ENCODE data around the gene SSR2.

Gene SSR2

DNA sequence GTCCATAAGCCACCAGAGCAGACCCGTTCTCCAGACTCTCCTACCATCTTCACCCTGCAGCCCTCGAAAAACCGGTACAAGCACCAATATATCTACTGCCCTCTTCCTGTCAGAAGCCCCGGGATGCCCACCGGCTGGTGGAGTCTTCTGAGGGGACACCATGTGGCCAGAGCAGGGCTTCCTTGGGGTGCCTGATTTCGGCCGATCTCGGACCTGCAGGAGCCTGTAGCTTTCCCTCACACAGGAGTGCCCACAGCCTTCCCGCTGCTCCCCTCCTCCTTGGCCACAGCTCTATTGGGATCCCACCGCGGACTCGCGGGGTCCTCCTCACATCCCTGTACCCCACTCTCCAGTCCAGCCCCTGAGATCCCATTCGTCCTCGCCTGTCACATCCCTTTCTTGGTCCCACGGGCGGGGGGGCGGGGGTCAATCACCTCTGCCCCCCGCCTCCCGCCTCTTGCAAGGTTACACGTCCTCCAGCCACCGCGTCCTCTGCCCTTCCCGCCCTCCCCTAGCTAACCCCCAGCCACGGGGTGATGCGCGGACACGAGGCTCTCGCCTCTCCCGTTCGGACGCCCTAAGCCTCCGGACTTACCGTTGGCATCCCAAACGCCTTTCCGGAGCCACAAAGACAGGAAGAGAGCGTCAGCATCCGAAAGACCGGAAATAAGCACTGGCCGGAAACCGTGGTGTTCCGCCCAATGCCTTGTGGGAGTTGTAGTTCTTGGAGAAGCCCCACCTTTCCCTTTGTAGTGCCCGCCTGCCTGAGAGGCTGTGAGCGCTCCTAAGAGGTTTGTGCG is at the start of gene SSR2:
SSR2 (minus strand) TSS at position 659 of the 800 bp plus-strand sequence. CDS start 784 bp downstream, outside the sequence.
- peak; percentile 68 for DNase-seq (ENCODE audit: low read depth)

DNA sequence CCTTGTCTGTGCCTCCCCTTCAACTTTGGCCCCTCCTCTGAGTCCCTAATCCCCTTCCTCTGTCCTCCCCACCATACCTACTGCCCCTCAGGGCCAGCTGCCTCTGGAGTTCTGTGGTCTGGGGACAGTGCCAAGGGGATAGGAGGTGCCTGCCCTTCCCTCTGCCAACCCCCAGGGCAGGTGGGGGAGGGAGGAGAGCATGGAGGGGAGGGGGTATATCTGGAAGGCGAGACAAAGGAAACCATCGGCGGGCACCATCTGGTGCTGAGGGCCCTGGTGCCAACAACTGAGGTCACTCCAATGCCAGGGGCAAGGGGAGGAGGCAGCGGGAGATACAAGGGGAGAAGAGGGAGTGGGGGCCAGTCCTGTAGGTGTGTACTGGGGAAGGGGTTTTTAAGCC is 49.8 kb upstream of the SSR2 start:
- no peak for DNase-seq (ENCODE audit: low read depth)

DNA sequence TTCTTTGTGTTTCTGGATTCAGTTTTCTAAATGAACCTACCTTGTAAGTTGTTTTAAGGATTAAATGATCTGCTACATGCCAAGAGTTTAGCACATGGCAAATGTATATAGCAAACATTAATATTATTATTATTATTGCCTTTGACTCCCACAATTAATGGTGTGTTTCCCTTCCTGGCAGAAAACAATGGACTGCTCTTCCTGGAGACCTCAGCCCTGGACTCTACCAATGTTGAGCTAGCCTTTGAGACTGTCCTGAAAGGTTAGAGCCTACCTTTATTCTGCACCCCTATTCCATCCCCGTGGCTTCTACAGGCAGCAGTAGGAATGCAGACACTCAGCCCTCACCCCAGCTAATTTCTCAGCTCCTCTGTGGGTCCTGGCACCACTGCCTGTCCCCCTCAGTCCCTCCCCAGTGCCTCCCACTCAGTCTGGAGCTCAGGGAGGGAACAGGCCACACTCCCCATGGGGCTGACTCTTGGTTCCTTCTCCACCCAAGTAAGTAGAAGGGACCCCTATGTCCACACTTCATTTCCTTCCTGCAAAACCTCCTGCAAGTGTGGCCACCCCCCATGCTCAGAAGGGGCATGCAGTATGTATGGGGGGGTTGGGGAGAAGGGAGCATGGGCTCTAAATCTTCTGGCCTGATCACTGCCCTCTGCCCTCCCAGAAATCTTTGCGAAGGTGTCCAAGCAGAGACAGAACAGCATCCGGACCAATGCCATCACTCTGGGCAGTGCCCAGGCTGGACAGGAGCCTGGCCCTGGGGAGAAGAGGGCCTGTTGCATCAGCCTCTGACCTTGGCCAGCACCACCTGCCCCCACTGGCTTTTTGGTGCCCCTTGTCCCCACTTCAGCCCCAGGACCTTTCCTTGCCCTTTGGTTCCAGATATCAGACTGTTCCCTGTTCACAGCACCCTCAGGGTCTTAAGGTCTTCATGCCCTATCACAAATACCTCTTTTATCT is 49.0 kb upstream of the SSR2 start:
- DNase-seq (ENCODE audit: low read depth): no peak

DNA sequence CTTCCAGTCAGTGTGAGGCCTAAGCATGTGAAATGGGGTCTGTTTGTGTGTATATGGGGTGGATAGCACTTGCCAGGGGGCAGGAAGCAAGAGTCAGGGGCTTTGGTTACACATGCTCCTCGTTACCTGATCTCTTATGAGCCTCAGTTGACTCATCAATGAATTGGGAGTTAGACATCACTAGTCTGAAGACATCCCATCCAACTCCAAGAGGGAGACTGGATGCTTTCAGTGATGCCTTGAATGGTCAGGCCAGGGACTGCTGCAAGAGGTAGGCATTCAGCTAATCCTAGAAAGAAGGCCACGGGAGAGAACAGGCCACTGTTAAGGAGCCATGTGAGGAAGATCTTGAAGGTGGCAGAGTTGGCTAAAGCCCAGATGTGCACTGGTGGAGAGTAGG is 46.5 kb upstream of the SSR2 start:
- DNase-seq (ENCODE audit: low read depth): no peak

DNA sequence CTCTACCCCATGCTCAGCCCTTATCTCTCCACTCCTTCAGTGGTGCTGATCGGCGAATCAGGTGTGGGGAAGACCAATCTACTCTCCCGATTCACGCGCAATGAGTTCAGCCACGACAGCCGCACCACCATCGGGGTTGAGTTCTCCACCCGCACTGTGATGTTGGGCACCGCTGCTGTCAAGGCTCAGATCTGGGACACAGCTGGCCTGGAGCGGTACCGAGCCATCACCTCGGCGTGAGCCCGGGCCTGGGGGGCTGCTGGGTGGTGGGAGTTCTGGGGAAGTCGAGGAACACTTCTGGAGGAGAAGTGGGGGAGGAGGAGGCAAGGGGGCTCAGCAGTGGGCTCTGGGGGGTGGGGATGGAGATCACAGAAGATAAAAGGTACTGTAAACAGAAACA is 45.1 kb upstream of the SSR2 start:
- DNase-seq (ENCODE audit: low read depth): no peak

DNA sequence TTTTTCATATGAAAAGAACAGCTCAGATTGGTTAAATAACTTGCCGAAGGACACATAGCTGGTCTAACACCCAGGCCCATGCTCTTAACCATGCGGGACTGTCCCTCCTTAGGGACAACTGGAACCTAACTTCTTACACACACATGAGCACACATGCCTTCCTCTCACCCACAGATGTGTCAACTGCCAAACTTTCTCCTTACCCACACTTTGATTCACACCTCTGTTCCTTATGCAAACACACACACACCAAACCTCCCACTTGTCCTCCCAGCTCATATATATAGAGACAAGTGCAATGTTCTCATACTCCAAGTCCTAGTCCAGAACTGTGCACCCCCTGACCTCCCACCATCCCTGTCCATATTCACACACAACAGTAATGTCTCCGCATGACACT is 44.5 kb upstream of the SSR2 start:
- DNase-seq (ENCODE audit: low read depth): no peak

DNA sequence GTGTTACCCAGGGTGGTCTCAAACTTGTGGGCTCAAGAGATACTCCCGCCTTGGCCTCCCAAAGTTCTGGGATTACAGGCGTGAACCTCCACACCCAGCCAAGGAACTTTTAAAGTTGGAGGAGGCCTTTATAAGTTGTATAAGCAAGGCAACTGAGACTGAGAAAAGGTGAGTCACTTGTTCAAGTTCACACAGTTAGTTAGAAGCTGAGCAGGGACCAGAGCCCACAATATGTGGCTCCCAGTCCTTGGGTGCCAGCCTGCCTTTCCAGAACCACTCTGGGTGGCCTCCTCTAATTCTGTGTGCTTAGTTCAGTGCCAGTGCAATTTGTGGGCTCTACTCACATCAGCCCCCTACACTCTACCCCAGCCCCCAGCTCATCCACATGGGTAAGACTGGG is 43.9 kb upstream of the SSR2 start:
- DNase-seq (ENCODE audit: low read depth): no peak

DNA sequence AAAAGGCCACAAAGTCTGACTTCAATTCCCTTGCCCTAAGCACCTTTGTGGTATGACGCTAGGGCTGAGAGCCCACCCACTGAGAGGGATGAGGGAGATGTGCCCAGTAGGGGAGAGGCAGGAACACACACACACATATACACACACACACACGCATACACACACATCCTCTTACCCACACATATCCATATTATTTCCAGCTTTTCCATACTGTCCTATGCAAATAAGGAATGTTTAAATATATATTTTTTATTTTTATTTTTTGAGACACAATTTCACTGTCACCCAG is 43.2 kb upstream of the SSR2 start:
- no peak for DNase-seq (ENCODE audit: low read depth)

DNA sequence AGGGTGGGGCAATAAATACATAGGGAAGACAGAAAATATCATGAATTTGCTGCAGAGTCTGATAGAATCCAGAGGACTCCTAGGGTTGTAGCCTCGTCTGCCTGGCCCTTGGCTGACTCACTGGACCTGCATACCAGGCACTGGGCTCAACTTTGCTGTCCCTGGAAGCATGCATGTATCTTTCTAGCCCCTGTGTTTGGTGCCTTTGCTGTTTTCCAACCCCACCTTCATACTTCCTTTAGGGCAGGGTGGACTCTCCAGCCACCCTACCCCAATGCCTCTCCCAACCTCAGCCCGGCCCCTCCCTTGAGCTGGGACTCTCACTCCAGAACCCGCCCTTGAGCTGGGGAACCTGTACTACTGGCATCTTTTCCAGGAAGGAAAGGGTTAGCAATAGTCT is 41.4 kb upstream of the SSR2 start:
- DNase-seq (ENCODE audit: low read depth): no peak

DNA sequence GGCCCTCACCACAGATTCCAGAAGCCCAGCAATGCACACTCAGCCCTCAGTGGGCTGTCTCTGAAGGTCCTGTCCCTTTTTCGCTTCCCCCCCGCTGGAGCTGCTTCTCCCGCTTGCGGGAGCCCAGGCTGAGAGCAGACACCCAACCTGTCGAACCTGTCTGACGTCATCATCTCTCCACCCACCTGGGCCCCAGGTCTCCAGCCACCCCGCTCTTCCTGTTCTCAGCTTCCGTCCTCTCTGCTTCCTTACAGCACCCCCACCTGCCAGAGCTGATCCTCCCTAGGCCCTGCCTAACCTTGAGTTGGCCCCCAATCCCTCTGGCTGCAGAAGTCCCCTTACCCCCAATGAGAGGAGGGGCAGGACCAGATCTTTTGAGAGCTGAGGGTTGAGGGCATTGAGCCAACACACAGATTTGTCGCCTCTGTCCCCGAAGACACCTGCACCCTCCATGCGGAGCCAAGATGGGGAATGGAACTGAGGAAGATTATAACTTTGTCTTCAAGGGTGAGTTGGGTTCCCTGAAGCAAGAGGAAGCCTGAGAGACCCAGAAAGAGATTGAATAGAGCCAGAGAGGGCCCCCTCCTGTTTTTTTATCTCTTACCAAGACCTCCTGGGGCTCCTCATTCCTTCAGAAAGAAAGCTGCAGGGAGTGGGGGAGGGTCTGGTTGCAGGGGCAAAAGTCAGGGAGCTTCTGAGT is 40.3 kb upstream of the SSR2 start, which contains the start of gene RAB25:
RAB25 (plus strand) TSS at position 224 of the 700 bp plus-strand sequence; CDS start at position 465, 241 bp downstream.
- no peak for DNase-seq (ENCODE audit: low read depth)

DNA sequence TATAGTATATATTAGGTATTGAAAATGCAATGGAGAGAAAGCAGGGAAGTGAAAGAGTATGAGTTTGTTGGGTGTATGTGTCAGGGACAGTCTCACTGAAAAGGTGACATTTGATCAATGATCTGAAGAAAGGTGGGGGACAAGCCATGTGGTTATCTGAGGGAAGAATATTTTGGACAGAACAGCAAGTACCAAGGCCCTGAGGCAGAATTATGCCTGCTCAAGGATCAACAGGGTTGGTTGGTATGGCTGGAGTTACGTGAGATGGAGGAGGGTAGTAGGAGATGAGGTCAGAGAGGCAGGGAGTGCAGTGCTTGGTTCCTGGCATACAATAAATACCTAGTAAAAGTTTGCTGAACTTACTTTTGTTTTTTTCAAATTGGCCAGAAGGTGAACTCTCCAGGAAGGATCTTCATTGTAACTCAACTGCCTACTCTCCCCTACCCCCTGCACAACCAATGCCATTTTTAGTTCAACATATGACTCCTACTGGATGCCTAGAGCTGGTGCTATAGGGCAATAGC is 35.6 kb upstream of the SSR2 start:
- DNase-seq (ENCODE audit: low read depth): no peak

DNA sequence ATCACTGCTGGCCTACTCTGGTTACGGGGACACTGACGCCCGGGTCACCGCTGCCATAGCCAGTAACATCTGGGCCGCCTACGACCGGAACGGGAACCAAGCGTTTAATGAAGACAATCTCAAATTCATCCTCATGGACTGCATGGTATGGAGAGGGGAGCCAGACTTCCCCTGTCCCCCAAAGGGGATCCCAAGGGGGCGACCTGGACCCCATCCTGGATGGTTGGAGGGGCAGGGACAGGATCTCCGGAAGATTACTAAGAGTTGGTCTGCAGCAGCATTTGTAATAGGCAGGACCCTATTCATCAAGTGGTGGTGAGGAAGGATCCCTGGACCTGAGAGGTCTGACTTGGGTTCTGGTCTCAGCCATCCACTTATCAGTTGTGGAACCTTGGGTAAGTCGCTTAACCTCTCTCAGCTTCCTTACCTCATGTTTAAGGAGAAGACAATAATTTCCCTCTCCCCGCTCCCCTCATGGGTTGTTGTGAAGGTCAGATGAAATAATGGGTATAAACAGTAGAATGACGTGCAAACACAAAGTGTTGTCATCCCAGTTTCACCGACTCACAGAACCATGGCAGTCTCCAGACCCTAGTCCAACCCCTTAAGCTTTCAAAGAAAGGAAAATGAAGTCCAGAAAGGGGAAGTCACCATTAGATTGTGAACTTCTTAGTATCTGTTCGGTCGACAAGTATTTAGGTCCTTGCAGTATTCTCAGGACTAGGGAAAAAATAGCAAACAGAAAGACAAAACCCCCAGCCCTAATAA is 34.7 kb upstream of the SSR2 start:
- DNase-seq (ENCODE audit: low read depth): no peak

DNA sequence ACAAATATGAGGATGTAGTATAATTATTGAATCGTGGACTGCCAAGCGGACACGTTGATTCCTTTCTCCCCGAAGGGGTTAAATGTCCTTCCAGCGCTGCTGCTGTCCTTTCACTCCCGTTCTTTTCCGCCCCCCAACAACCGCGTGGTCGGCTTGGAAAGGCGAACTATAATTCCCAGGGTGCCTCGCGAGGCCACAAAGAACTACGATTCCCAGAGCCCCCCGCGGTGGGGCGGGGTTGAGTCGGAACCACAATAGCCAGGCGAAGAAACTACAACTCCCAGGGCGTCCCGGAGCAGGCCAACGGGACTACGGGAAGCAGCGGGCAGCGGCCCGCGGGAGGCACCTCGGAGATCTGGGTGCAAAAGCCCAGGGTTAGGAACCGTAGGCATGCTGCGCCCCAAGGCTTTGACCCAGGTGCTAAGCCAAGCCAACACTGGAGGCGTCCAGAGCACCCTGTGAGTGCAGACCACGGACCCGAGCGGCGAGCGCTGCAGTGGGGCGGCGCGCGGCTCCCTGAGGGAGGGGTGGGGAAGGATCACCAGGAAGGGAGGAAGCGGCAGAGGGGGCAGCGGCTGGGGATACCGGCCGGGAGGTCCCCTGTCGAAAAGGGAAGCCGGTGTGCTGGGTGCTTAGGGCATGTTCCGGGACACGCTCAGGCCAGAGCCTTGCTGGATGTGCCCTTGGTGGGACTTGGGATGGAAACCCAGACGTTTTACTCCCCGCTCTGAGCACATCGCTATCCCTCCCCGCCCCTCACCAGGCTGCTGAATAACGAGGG is 33.9 kb upstream of the SSR2 start, which contains the start of gene LAMTOR2:
LAMTOR2 (plus strand) TSS at position 283 of the 781 bp plus-strand sequence; CDS start at position 391, 108 bp downstream.
- peak; percentile 94 for DNase-seq (ENCODE audit: low read depth)

DNA sequence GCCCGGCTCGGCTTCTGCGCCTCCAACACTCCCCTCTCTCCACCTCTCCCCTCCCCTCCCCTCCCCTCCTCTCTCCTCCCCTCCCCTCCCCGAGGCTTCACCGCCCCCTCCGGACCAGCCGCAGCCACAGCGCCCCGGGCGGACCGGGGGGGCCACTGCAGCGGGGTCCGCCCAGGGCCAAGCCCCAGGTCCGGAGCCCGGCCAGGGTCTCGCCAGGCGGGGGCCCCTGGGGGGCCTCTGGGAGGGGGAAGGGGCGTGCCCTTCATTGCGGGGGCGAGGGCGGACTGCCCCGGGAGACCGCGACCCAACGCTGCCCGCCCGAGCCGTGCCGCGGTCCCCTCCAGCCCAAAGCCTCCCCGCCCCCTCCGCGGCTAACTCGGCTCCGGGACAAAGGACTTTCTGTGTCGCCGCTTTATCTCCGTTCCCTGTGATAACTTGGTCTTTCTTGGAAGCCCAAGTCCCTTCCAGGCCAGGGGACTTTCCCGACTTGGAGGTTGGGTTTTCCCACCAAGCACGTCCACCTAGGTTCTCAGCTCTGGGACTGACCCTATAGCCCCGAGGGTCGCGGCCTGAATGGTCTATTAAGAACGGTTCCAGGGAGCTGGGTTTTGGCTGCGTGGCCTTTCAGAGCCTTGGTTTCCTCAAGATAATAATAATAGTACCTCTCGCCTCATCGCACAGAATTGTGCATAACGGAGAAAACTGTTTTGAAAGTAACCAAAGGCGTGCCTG is 33.2 kb upstream of the SSR2 start, which contains the start of gene UBQLN4:
UBQLN4 (minus strand) TSS at position 31 of the 732 bp plus-strand sequence. CDS start 97 bp downstream, outside the sequence.
- DNase-seq (ENCODE audit: low read depth): peak; percentile 80

DNA sequence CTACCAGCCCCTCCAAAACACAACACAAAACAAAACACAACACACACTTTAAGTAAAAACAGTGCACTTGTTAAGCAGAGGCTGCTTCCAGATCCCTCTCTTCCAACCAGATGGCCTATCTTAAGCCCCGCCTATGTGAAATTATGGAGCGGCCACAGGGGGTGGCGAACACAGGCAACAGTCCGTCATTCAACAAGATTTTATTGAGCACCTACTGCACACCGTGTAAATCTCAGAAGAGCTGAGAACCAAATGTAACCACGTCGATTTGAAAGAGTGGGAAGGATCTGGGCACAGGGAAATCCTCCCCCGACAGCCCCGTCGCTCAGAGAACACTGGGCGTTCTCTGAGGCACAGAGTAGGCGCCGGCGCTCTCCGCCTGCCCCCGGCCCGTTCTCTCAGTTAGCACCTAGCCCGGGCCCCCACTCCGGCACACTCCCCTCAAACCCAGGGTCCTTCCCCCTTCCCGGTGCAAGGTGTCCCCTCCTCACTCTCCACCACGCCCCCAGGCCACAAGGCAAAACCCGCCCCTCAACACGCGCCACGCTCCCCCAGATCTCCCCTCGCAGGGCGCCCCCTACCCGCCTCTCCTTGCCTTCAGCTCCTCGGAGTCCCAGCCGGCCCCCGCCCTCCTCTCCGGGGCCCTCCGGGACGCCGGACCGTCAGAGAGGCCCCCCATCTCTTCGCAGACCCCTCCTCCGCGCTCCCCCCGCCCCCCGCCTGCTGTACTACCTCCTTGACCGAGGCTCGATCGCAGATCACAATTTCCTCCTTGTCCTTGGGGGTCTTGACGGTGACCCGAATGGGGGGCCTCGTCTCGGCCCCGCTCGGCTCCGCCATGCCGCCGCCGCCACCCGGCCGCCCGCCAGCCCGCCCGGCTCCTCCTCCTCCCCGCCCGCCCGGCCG is 32.4 kb upstream of the SSR2 start:
- DNase-seq (ENCODE audit: low read depth): peak; percentile 58

DNA sequence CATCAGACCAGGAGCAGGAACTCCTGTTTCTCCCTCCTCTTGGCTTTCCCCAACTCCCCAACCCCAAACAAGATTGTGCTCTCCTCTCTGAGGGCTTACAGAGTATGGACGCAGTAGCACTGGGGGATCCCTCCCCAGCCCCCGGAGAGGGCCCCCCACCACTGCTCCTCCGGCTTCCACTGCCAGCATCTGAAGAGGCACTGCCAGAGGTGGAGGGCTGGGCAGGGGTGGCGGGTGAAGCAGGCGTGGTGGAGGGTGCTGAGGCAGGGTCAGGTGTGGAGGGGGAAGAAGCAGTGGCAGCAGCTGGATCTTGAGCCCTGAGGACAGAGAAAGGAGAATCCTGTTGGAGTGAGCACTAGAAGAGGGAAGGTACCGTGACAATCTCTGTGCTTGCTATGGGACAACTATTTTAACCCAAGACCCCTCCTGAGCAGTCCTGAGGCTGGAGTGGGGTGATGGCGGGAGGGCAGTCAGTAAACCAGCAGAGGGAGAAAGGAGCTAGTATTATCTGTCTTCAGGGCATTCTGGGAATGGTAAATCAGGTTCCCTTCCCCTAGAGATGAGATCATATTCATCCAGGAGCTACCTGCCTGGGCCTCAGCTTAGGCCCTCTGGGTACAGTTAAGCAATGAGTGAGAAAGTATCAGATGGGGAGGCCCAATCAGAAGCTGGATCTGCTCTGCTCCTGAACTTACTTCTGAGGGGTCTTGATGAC is 30.4 kb upstream of the SSR2 start:
- DNase-seq (ENCODE audit: low read depth): no peak

DNA sequence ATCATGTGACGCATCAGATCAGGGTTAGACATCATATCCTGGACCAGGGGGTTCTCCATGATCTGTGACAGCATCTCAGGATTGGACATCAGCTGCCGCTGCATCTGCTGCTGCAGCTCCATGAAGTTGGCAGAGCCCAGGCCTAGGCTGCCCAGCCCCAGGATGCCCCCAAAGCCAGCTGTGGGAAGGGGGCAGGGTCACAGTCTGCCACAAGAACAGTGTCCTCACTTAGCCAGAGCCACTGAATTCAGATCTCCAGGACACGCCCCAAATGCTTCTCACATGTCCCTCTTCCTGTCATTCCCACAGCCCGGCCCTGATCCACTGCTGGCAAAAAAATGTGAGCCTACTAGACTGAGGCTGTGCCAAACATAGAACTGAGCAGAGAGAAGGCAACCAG is 29.6 kb upstream of the SSR2 start:
- DNase-seq (ENCODE audit: low read depth): no peak

All from stimulated activated CD8-positive, alpha-beta memory T cell treated with anti-CD3 and anti-CD28 coated beads, Interleukin-12 subunit alpha, Interleukin-12 subunit beta, amount 100 ng/mL, for 4 hours (primary cell).